ENCODE data around the gene RNF115.

Gene RNF115

DNA sequence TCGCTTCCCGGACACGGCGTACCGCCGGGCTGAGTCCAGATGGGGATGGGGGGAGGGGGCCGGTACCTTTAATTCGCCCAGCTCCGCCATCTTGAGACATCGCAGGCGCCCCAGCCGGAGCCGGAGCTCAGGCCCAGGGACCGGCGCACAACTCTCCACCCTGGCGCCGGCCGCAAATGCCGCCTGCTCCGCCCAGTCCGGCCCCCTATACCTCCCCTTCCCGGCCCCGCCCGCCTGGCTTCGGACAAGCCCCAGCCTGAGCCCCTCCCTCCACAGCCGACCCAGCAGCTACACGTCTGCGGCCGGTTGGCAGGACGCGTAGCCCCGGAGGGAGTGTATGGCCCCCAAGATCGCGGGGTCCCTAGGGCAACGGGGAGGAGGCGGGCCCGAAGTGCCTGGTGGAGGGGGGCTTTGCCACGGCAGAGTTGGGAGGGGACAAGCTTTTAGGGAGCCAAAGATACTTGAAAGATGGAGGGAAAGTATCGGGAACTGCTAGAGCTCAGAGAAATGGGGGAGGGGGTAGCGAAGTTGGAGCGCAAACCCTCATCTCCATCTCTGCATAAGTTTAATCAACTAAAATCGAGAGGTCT is 35.1 kb upstream of the RNF115 start, which contains the start of gene PIAS3:
PIAS3 (minus strand) TSS at position 181 of the 590 bp plus-strand sequence; CDS start at position 90, 91 bp downstream.
- TF ChIP-seq, protein P1, sequence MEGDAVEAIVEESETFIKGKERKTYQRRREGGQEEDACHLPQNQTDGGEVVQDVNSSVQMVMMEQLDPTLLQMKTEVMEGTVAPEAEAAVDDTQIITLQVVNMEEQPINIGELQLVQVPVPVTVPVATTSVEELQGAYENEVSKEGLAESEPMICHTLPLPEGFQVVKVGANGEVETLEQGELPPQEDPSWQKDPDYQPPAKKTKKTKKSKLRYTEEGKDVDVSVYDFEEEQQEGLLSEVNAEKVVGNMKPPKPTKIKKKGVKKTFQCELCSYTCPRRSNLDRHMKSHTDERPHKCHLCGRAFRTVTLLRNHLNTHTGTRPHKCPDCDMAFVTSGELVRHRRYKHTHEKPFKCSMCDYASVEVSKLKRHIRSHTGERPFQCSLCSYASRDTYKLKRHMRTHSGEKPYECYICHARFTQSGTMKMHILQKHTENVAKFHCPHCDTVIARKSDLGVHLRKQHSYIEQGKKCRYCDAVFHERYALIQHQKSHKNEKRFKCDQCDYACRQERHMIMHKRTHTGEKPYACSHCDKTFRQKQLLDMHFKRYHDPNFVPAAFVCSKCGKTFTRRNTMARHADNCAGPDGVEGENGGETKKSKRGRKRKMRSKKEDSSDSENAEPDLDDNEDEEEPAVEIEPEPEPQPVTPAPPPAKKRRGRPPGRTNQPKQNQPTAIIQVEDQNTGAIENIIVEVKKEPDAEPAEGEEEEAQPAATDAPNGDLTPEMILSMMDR (IDR thresholded peaks at IDR 0.05; ENCODE audit: low read depth, low read length): no peak
- H3K27me3 ChIP-seq: no peaks in the 10 kb centered on the region
- no peaks in the 10 kb centered on the region; the same call in 1 of the 2 replicates for H3K36me3 ChIP-seq
- DNase-seq: peak; percentile 98
- H3K4me1 ChIP-seq: no peaks in the 10 kb centered on the region
- H3K4me3 ChIP-seq (ENCODE audit: low read depth, low read length): peak within 1 kb of the TSS; percentile 99
- H3K9me3 ChIP-seq: no peaks in the 10 kb centered on the region

DNA sequence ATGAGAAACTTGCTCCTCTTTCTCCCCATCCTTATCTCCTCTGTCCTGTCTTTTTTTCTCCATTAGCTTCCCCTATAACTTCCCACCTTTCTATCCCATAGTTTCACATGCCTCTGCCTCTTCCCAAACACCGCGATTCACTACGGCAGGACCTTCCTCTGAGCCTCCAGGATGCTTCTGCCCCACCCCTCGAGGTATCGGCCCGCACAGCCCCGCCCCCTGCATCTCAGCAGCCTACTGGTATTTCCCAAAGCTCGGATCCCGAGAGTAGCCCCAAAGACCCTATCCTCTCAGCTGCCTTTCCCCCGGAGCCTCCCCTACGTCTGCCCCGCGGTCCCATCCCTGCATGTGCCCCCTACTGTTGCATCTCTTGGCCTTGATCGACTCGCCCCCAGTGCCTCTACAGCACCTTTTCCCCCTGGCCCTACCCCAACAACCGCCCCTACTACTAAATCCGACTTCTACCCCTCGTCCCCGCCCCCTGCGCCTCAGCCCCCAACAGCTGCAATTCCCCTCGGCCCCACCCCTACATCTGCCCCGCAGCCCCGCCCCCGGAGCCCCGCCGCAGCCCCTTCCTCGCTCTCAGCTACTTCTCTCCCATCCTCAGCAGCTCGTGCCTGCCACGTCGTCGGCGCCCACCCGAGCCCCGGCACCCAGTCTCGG is 34.5 kb upstream of the RNF115 start:
- peak; percentile 81 for DNase-seq
- no peaks in the 10 kb centered on the region for H3K27me3 ChIP-seq
- no peaks in the 10 kb centered on the region for H3K9me3 ChIP-seq
- H3K4me3 ChIP-seq (ENCODE audit: low read depth, low read length): peak overlapping the region; percentile 99
- TF ChIP-seq, protein P1 (IDR thresholded peaks at IDR 0.05; ENCODE audit: low read depth, low read length): peak; percentile 2; the same call in 1 of the 2 replicates
- peaks cover 4% of the 10 kb centered on the region for H3K36me3 ChIP-seq
- H3K4me1 ChIP-seq: no peaks in the 10 kb centered on the region

- TF ChIP-seq, protein P1 (IDR thresholded peaks at IDR 0.05; ENCODE audit: low read depth, low read length): no peak
- H3K9me3 ChIP-seq: no peaks in the 10 kb centered on the region
- no peak overlapping the region for H3K4me3 ChIP-seq (ENCODE audit: low read depth, low read length)
- no peak for DNase-seq
- H3K4me1 ChIP-seq: no peaks in the 10 kb centered on the region
- peaks cover 8% of the 10 kb centered on the region for H3K36me3 ChIP-seq
- no peaks in the 10 kb centered on the region for H3K27me3 ChIP-seq
These were observed 33.3 kb upstream of the RNF115 start for GRCh38 chr1:145857170-145857569.

DNA sequence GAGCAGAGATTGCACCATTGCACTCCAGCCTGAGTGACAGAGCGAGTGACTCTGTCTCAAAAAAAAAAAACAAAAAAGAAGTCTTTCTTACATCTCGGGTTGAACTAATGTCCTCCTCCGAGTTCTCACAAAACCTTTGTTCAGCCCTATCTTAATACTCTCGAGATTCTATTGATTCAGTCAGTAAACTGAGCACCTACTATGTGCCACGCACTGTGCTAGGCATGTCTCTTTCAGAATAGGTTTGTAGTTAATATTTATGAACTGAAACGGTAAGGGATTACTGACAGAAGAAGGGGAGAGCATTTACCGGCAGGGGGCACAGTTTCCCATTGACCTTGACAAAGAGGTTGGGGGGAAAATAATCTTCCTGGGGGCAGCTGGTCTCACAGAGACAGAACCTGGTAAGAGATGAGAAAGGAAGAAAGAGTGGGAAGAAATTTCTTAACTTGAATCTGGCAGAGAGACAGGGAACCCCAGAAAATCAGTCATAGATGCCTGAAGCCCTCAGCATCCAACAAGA is 31.6 kb upstream of the RNF115 start:
- Histone ChIP-seq H3K27me3 (no peaks in the 10 kb centered on the region), H3K36me3 (peaks cover 8% of the 10 kb centered on the region), H3K4me3 (ENCODE audit: low read depth, low read length) (no peak overlapping the region), H3K4me1 (no peaks in the 10 kb centered on the region), H3K9me3 (no peaks in the 10 kb centered on the region)
- DNase-seq: no peak
- TF ChIP-seq, protein P1 (IDR thresholded peaks at IDR 0.05; ENCODE audit: low read depth, low read length): no peak

- no peak for DNase-seq
- Histone ChIP-seq H3K4me1 (no peaks in the 10 kb centered on the region), H3K9me3 (no peaks in the 10 kb centered on the region), H3K27me3 (no peaks in the 10 kb centered on the region), H3K4me3 (ENCODE audit: low read depth, low read length) (no peak overlapping the region), H3K36me3 (peaks cover 8% of the 10 kb centered on the region)
- TF ChIP-seq, protein P1 (IDR thresholded peaks at IDR 0.05; ENCODE audit: low read depth, low read length): peak; percentile 37
These were observed 25.7 kb upstream of the RNF115 start for GRCh38 chr1:145849356-145850160.

All from BE2C (cell line).